ENCODE measurements around the gene TSPAN9.
A peak's percentile ranks its signal among the peaks of the same experiment; 100 is the strongest.

The TSPAN9 gene

GRCh38 chr12:3205742-3206519, 128.8 kb downstream of the TSPAN9 start:
- ATAC-seq (ENCODE audit: low read depth) (no peak), DNase-seq (ENCODE audit: low spot score) (no peak)
- no peak overlapping the region for H3K4me3 ChIP-seq (ENCODE audit: severe bottlenecking)
- no peaks in the 10 kb centered on the region for H3K27me3 ChIP-seq (ENCODE audit: insufficient read depth, poor library complexity, severe bottlenecking)
- H3K36me3 ChIP-seq (ENCODE audit: low read depth), result no peaks in the 10 kb centered on the region
- H3K27ac ChIP-seq (ENCODE audit: poor library complexity, severe bottlenecking), result no peak overlapping the region
- H3K4me1 ChIP-seq (ENCODE audit: insufficient read depth, poor library complexity, severe bottlenecking), result peaks cover 10% of the 10 kb centered on the region
- no peaks in the 10 kb centered on the region for H3K9me3 ChIP-seq (ENCODE audit: severe bottlenecking)
- no peak for TF ChIP-seq CTCF (IDR thresholded peaks at IDR 0.05; ENCODE audit: poor library complexity, severe bottlenecking)

DNA sequence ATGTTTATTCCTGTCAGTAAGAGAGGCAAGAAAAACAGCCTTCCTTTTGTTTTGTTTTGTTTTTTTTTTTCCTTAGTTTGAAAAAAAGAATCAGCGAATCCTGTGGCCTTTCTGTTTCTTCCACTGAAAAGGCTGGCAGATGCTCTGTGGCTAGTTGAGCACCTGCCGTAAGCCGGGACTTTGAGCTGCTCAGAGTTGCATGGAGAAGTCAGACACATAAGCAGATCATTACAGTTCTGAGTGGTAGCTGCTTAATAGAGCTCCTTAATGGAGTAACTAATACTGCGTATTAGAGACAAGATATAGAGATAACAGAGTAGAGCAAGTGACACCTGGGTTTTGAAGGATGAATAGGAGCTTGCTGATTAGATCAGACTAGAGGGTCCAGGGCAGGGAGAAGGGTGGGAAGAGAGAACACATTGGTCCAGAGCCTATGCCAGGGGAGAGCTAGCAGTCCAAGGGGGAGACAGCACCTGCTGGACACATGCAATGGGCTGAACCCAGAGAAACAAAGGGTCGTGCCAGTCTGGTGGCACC, 129.4 kb downstream of the TSPAN9 start:
- H3K27ac ChIP-seq (ENCODE audit: poor library complexity, severe bottlenecking), result no peak overlapping the region
- no peak for TF ChIP-seq CTCF (IDR thresholded peaks at IDR 0.05; ENCODE audit: poor library complexity, severe bottlenecking)
- no peak overlapping the region for H3K4me3 ChIP-seq (ENCODE audit: severe bottlenecking)
- ATAC-seq (ENCODE audit: low read depth) (no peak), DNase-seq (ENCODE audit: low spot score) (no peak)
- H3K27me3 ChIP-seq (ENCODE audit: insufficient read depth, poor library complexity, severe bottlenecking), result no peaks in the 10 kb centered on the region
- H3K9me3 ChIP-seq (ENCODE audit: severe bottlenecking), result no peaks in the 10 kb centered on the region
- no peaks in the 10 kb centered on the region for H3K36me3 ChIP-seq (ENCODE audit: low read depth)
- H3K4me1 ChIP-seq (ENCODE audit: insufficient read depth, poor library complexity, severe bottlenecking), result peaks cover 10% of the 10 kb centered on the region

DNA sequence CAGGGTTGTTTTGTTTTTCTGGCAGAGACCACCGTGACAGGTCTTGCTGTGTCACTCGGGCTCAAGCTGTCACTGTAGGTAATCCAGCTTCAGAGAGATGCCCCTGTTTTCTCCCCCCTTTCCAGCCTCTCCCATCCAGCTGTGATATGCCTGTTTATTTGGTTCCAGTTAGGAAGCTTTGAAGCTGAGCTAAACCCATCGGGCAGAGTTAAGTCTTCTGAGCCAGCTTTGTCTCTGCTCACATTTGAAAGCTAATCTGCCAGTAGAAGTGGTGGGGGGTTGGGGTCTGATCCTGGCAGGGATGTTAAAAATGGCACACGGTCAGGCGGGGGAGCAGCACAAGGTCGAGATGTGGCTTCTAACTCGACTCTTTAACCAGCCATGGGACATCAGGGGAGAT, 130.0 kb downstream of the TSPAN9 start:
- ATAC-seq (ENCODE audit: low read depth), result no peak
- no peaks in the 10 kb centered on the region for H3K36me3 ChIP-seq (ENCODE audit: low read depth)
- H3K27me3 ChIP-seq (ENCODE audit: insufficient read depth, poor library complexity, severe bottlenecking), result no peaks in the 10 kb centered on the region
- H3K4me1 ChIP-seq (ENCODE audit: insufficient read depth, poor library complexity, severe bottlenecking), result peaks cover 10% of the 10 kb centered on the region
- no peak overlapping the region for H3K4me3 ChIP-seq (ENCODE audit: severe bottlenecking)
- no peak for DNase-seq (ENCODE audit: low spot score)
- no peak for TF ChIP-seq CTCF (IDR thresholded peaks at IDR 0.05; ENCODE audit: poor library complexity, severe bottlenecking)
- H3K9me3 ChIP-seq (ENCODE audit: severe bottlenecking), result no peaks in the 10 kb centered on the region
- no peak overlapping the region for H3K27ac ChIP-seq (ENCODE audit: poor library complexity, severe bottlenecking)

- TF ChIP-seq CTCF (IDR thresholded peaks at IDR 0.05; ENCODE audit: poor library complexity, severe bottlenecking), result peak; percentile 14
- Histone ChIP-seq H3K36me3 (ENCODE audit: low read depth) (no peaks in the 10 kb centered on the region), H3K27me3 (ENCODE audit: insufficient read depth, poor library complexity, severe bottlenecking) (no peaks in the 10 kb centered on the region), H3K4me3 (ENCODE audit: severe bottlenecking) (no peak overlapping the region), H3K4me1 (ENCODE audit: insufficient read depth, poor library complexity, severe bottlenecking) (peaks cover 10% of the 10 kb centered on the region), H3K27ac (ENCODE audit: poor library complexity, severe bottlenecking) (no peak overlapping the region), H3K9me3 (ENCODE audit: severe bottlenecking) (no peaks in the 10 kb centered on the region)
- ATAC-seq (ENCODE audit: low read depth) (no peak), DNase-seq (ENCODE audit: low spot score) (no peak)
These were observed 130.7 kb downstream of the TSPAN9 start for GRCh38 chr12:3207858-3208257.

DNA sequence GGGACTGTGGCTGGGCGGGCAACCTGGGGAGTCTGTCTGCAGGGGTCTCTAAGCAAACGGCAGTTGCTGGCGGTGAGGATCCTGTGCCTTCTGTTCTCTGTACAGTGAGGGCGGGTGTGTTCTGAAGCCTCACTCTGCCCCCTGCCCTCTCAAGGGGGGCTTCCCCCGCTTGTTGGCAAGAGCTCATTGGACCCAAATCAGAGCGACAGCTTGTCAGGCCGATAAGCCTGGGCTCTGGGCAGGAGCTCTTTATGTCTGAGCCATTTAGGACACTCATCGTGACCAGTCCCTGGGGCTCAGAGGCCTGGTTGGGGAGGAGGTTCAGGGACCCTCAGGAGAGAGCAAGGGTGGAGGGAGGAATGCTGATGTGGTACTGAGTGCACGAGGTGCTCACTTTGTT, 136.0 kb downstream of the TSPAN9 start:
- Histone ChIP-seq H3K27me3 (ENCODE audit: insufficient read depth, poor library complexity, severe bottlenecking) (no peaks in the 10 kb centered on the region), H3K4me3 (ENCODE audit: severe bottlenecking) (no peak overlapping the region), H3K27ac (ENCODE audit: poor library complexity, severe bottlenecking) (no peak overlapping the region), H3K4me1 (ENCODE audit: insufficient read depth, poor library complexity, severe bottlenecking) (peaks cover 16% of the 10 kb centered on the region), H3K9me3 (ENCODE audit: severe bottlenecking) (no peaks in the 10 kb centered on the region), H3K36me3 (ENCODE audit: low read depth) (no peaks in the 10 kb centered on the region)
- ATAC-seq (ENCODE audit: low read depth) (no peak), DNase-seq (ENCODE audit: low spot score) (no peak)
- no peak for TF ChIP-seq CTCF (IDR thresholded peaks at IDR 0.05; ENCODE audit: poor library complexity, severe bottlenecking)
